ENCODE results near the gene PRG2. TPM values are rescaled to one million over a fixed set of nuclear protein-coding genes. Genes with fewer than 3 reads are reported as not detected.
A peak's percentile ranks its signal among the peaks of the same experiment; 100 is the strongest.

The PRG2 gene
- total and polyA plus RNA-seq, 9 of the 15 experiments (the other 6 are each of a cell fraction or from before 2014, with no cell fraction given) = 1.8 to 78.0 (median 26.6) TPM

DNA sequence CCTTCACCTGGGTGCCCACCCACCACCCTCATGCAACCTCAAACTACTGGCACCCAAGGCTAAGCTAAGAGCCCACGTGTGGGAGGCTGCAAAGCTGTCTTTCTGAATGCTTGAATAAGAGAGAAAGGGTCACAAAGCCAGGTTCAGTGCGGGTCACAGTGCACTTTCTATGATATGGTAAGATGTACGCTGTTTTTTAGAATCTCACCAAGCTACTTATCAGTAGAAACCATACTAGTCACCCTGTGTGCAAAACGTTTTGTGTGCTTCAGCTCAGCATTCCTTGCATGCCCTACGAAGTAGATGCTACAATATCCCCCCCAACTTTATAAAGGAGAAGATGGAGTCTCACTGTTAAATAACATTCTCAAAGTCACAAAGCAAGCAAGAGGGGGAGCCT lies 37.4 kb downstream of the PRG2 start (continued):
- TF ChIP-seq ZNF589 (CRISPR knock-in tag; IDR thresholded peaks at IDR 0.05; ENCODE audit: low read depth) = no peak
- no peak for TF ChIP-seq TOE1 (IDR thresholded peaks at IDR 0.05; ENCODE audit: borderline replicate concordance)
- TF ChIP-seq TOE1 (CRISPR knock-in tag; IDR thresholded peaks at IDR 0.05; ENCODE audit: borderline replicate concordance, low read depth) = no peak
- TF ChIP-seq ZFP1 (CRISPR knock-in tag; IDR thresholded peaks at IDR 0.05) = no peak
- no peak for TF ChIP-seq ZNF764 (CRISPR knock-in tag; IDR thresholded peaks at IDR 0.05; ENCODE audit: low read depth)

DNA sequence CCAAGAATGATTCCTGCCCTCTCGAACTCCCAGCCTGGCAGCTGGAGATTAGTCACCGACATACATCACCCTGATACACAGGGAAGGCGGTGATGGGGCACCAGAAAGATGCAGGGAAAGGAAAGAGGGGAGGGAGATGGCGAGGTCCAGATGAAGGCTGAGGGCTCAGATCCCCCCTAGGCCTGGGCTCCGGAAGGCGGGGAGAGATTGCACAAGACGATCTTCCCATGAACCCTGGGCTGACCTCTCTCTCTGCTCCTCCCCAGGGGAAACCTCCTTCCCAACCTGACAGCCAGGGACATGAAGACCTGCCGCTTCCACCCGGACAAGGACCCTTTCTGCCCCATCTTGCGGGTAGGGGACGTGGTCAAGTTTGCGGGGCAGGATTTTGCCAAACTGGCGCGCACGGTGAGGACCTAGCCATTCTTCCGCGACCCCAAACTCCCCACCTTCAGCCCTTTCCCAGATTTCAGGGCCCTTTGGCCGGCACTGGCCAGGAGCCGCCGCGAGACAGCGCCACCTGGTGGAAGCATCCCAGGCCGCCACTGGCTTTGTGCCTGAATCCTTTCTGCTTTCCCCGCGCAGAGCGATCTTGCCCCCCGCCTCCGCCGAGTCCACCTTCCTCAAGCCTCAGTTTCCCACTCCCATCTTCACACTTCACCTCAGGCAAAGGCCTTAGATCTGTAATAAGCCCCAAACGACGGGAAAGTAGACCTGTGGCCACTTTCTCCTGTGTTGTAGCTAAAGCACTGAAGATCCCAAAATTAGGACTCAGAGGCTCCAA lies 40.8 kb downstream of the PRG2 start:
- peak overlapping the region in 1 of 2 experiments; percentile 72; a peak in 1 of 4 replicates for H3K9ac ChIP-seq (ENCODE audit: insufficient read depth in 1 of 2, low read depth in 2 of 2, low read length in 2 of 2)
- peak; percentile 84 for ATAC-seq
- TF ChIP-seq GATAD2A (IDR thresholded peaks at IDR 0.05) (no peak), SPI1 (IDR thresholded peaks at IDR 0.05; ENCODE audit: borderline replicate concordance, low read depth, low read length) (no peak), HDAC6 (IDR thresholded peaks at IDR 0.05; ENCODE audit: low read depth, low read length) (no peak), BRCA1 (IDR thresholded peaks at IDR 0.05) (no peak), BRCA1 (CRISPR knock-in tag; IDR thresholded peaks at IDR 0.05) (no peak), FIP1L1 (IDR thresholded peaks at IDR 0.05; ENCODE audit: low read depth, low read length, poor library complexity, severe bottlenecking) (no peak), HLTF (IDR thresholded peaks at IDR 0.05) (no peak), HOXB6 (CRISPR knock-in tag; IDR thresholded peaks at IDR 0.05; ENCODE audit: borderline replicate concordance) (no peak), SETDB1 (IDR thresholded peaks at IDR 0.05; ENCODE audit: low read length) (no peak)
- TF ChIP-seq, protein P1, sequence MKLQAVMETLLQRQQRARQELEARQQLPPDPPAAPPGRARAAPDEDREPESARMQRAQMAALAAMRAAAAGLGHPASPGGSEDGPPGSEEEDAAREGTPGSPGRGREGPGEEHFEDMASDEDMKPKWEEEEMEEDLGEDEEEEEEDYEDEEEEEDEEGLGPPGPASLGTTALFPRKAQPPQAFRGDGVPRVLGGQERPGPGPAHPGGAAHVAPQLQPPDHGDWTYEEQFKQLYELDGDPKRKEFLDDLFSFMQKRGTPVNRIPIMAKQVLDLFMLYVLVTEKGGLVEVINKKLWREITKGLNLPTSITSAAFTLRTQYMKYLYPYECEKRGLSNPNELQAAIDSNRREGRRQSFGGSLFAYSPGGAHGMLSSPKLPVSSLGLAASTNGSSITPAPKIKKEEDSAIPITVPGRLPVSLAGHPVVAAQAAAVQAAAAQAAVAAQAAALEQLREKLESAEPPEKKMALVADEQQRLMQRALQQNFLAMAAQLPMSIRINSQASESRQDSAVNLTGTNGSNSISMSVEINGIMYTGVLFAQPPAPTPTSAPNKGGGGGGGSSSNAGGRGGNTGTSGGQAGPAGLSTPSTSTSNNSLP (IDR thresholded peaks at IDR 0.05; ENCODE audit: borderline replicate concordance, low read depth, low read length) = no peak
- TF ChIP-seq, protein P2, sequence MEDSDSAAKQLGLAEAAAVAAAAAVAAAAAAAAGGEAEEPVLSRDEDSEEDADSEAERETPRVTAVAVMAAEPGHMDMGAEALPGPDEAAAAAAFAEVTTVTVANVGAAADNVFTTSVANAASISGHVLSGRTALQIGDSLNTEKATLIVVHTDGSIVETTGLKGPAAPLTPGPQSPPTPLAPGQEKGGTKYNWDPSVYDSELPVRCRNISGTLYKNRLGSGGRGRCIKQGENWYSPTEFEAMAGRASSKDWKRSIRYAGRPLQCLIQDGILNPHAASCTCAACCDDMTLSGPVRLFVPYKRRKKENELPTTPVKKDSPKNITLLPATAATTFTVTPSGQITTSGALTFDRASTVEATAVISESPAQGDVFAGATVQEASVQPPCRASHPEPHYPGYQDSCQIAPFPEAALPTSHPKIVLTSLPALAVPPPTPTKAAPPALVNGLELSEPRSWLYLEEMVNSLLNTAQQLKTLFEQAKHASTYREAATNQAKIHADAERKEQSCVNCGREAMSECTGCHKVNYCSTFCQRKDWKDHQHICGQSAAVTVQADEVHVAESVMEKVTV (CRISPR knock-in tag; IDR thresholded peaks at IDR 0.05) = no peak

More for the DNA sequence above, 40.8 kb downstream of the PRG2 start:
- Histone ChIP-seq H3K4me3 (no peak overlapping the region), H4K20me1 (replicated peaks; ENCODE audit: control insufficient read depth, insufficient read depth, low read length) (no peaks in the 10 kb centered on the region), H3K27me3 (ENCODE audit: control insufficient read depth in 2 of 2, insufficient read depth in 2 of 2, low read length in 2 of 2) (no peaks in the 10 kb centered on the region), H3K79me2 (ENCODE audit: control insufficient read depth, insufficient read depth, low read length) (no peaks in the 10 kb centered on the region), H3K36me3 (ENCODE audit: control insufficient read depth, insufficient read depth, low read length) (no peaks in the 10 kb centered on the region), H3K4me1 (replicated peaks in 1 of 2; ENCODE audit: control insufficient read depth in 2 of 2, insufficient read depth in 2 of 2, low read length in 2 of 2) (peaks cover 23 to 27% of the 10 kb centered on the region in 2 experiments), H2AFZ (ENCODE audit: low read depth, low read length) (peak overlapping the region; percentile 88), H3K9me1 (ENCODE audit: control insufficient read depth, insufficient read depth, low read length) (no peaks in the 10 kb centered on the region), H3K4me2 (ENCODE audit: insufficient read depth, low read length) (peak overlapping the region; percentile 50), H3K27ac (ENCODE audit: extremely low read depth, low read depth, low read length) (no peak overlapping the region), H3K9me3 (replicated peaks; ENCODE audit: control insufficient read depth, insufficient read depth, low read depth, low read length) (0 out of 2 replicates have a peak, but pooled peaks cover 4% of the 10 kb centered on the region)
- 13% methylated on average over 23 of the region's 31 CpGs for WGBS (ENCODE audit: insufficient coverage, low coverage, missing lambda C conversion rate)
- peak; percentile 79 to 88 (median 86) for DNase-seq (ENCODE audit: extremely low read depth in 1 of 4, low spot score in 3 of 4)
- FAIRE-seq = peak; percentile 75
- ChIA-PET CTCF (ENCODE audit: low intra/inter-chr PET ratio) (interaction anchor here (0.6 to 0.7 kb wide), 3 partner anchors 109 to 1832 kb away, joined by 3 read pairs; no protein-coding TSS in a partner anchor), POLR2A (interaction anchor here (0.7 kb wide), 1 partner anchor 14 kb away, joined by 3 read pairs; the partner anchor contains the start of gene SSRP1)
- in situ Hi-C loops (cut with MboI) (loop anchor here (10.0 kb wide), 2 partner anchors 175 to 1165 kb away; no protein-coding TSS in a partner anchor), intact Hi-C loops (cut with micrococcal nuclease) (loop anchor here (5.0 to 10.0 kb wide), 2 partner anchors 445 to 1163 kb away; no protein-coding TSS in a partner anchor)
- no TSS peak for BruUV-seq (replicated peaks)

All from K562 (cell line).